HepG2 (cell line): ENCODE data around the gene ZNF155. TPM values are rescaled to one million over a fixed set of nuclear protein-coding genes. Genes with fewer than 3 reads are reported as not detected.
"Not testable (repeated sequence)": the region's sequence is repeated elsewhere in the genome, so short reads cannot be mapped to it uniquely, and the experiment has no call there.

Source experiments
- ATAC-seq: fragments of 200-7000 bp; cut with Tn5 transposase; 3 replicates; pipeline ENCODE4 v1.9.1; 2020; ENCODE audit warnings: mild to moderate bottlenecking, moderate library complexity
- BruUV-seq: library from RNA; stranded (reverse); fragments of 400-500 nt; replicated peaks from 2 replicates; lab custom pipeline; 2021; lab: Mats Ljungman, UMichigan
- CTCF ChIA-PET: fragments of 300-600 bp; formaldehyde crosslinking; extraction: SDS; loops from one replicate; lab custom pipeline; 2021; ENCODE audit warnings: low total read pairs, inconsistent platforms, low intra/inter-chr PET ratio; lab: Yijun Ruan, JAX
- POLR2A ChIA-PET: fragments of 350-600 bp; sonication (Branson Sonifier 250); formaldehyde crosslinking; loops from one replicate; lab custom pipeline; 2020; ENCODE audit warnings: antibody characterized with exemption, inconsistent platforms; lab: Yijun Ruan, JAX
- DNase-seq: peaks from one replicate; pipeline ENCODE4 v3.0.0-alpha.2; 2015; ENCODE audit warnings: low spot score
- FAIRE-seq: peaks from 3 replicates; lab custom pipeline; 2011; peaks lifted over from hg19 to GRCh38; lab: Jason Lieb, UNC
- H2AFZ ChIP-seq: one replicate; pipeline ENCODE4 v1.6.1; 2011; ENCODE audit warnings: low read length, inconsistent platforms
- H3K27ac ChIP-seq: fragments of 300-600 bp; 3 replicates; pipeline ENCODE4 v1.8.0; 2011; ENCODE audit warnings: mixed run types, mild to moderate bottlenecking, mixed read lengths, low read length, inconsistent platforms; ENCODE audit not compliant: insufficient read depth; ENCODE audit errors: extremely low read length
- H3K27me3 ChIP-seq, 2 experiments: fragments of 200-600 bp in 1 of 2; 2 replicates in 1 of 2; 3 replicates in 1 of 2; pipeline versions ENCODE4 v1.6.0 to v1.8.0; 2011; ENCODE audit warnings: low read length in 2 of 2, mild to moderate bottlenecking in 2 of 2, moderate library complexity in 2 of 2, inconsistent platforms in 1 of 2; ENCODE audit not compliant: insufficient read depth in 2 of 2, control insufficient read depth in 1 of 2
- H3K36me3 ChIP-seq, 2 experiments: fragments of 200-600 bp in 1 of 2; replicated peaks in 1 of 2; 2 replicates in 1 of 2; 3 replicates in 1 of 2; pipeline versions ENCODE4 v1.5.1 to v1.8.0; 2011; ENCODE audit warnings: low read length in 2 of 2, inconsistent platforms in 1 of 2; ENCODE audit not compliant: insufficient read depth in 2 of 2, control insufficient read depth in 1 of 2
- H3K4me1 ChIP-seq: 2 replicates; pipeline ENCODE4 v1.5.1; 2012; ENCODE audit warnings: low read length, inconsistent platforms; ENCODE audit not compliant: insufficient read depth
- H3K4me2 ChIP-seq: 2 replicates; pipeline ENCODE4 v1.6.0; 2011; ENCODE audit warnings: low read depth, low read length, inconsistent platforms
- H3K4me3 ChIP-seq, 3 experiments: fragments of 200-600 bp in 1 of 3; sonication (generic), shearing (Covaris generic) in 1 of 3; replicated peaks in 1 of 3; 2 replicates each; pipeline ENCODE4 v1.5.1; 2011 to 2016; ENCODE audit warnings: low read length in 3 of 3, inconsistent platforms in 2 of 3, low read depth in 2 of 3, mild to moderate bottlenecking in 2 of 3, control low read depth in 1 of 3, mixed read lengths in 1 of 3; ENCODE audit not compliant: insufficient read depth in 1 of 3
- H3K79me2 ChIP-seq: one replicate; pipeline ENCODE4 v1.6.1; 2011; ENCODE audit warnings: low read length, inconsistent platforms; ENCODE audit not compliant: insufficient read depth
- H3K9ac ChIP-seq: 2 replicates; pipeline ENCODE4 v1.6.0; 2011; ENCODE audit warnings: mild to moderate bottlenecking, low read depth, low read length, inconsistent platforms; ENCODE audit not compliant: insufficient read depth
- H3K9me3 ChIP-seq: 2 replicates; pipeline ENCODE4 v1.5.1; 2012; ENCODE audit warnings: mild to moderate bottlenecking, low read length
- H4K20me1 ChIP-seq: 2 replicates; pipeline ENCODE4 v1.6.0; 2011; ENCODE audit warnings: inconsistent platforms, mild to moderate bottlenecking, low read length, moderate library complexity; ENCODE audit not compliant: insufficient read depth
- KDM4B ChIP-seq: sonication (generic); formaldehyde crosslinking; IDR thresholded peaks from 2 replicates; pipeline ENCODE4 v1.4.0; 2020; ENCODE audit warnings: missing genetic modification reagents
- NAIF1 ChIP-seq: sonication (generic); formaldehyde crosslinking; IDR thresholded peaks from 2 replicates; pipeline ENCODE4 v1.5.0; 2020; ENCODE audit warnings: mild to moderate bottlenecking, missing genetic modification reagents, borderline replicate concordance
- NR2F2 ChIP-seq: IDR thresholded peaks from 2 replicates; pipeline ENCODE4 v1.6.1; 2012; ENCODE audit warnings: low read depth, inconsistent platforms, borderline replicate concordance
- ZKSCAN5 ChIP-seq: sonication (generic); formaldehyde crosslinking; IDR thresholded peaks from 2 replicates; pipeline ENCODE4 v1.5.1; 2020; ENCODE audit warnings: mild to moderate bottlenecking, missing genetic modification reagents
- ZNF720 ChIP-seq: sonication (generic); formaldehyde crosslinking; IDR thresholded peaks from 2 replicates; pipeline ENCODE4 v1.4.0; 2020; ENCODE audit warnings: missing genetic modification reagents
- WGBS: methylation state at CpG from one replicate; pipeline ENCODE4 v1.1.6; 2017; ENCODE audit warnings: low lambda C conversion rate; 5-methylcytosine and 5-hydroxymethylcytosine counted together
- in situ Hi-C: cut with HindIII; loops from 2 replicates; pipeline ENCODE4 v1.10.0; 2017; ENCODE audit warnings: low pct_unique_long_range_greater_than_20kb; ENCODE audit not compliant: extremely low pct_ligation_motif_present
- intact Hi-C: fragments of 100-400 bp; cut with micrococcal nuclease; formaldehyde crosslinking; loops from one replicate; pipeline ENCODE4 v1.10.0; 2022; ENCODE audit not compliant: unreplicated experiment
- polyA plus RNA-seq, 8 experiments: library from polyadenylated mRNA; depleted of rRNA in 3 of 8; stranded (reverse) in 7 of 8; unstranded in 1 of 8; fragments of >200 nt; fragmentation: Illumina TruSeq in 4 of 8; extraction: Trizol in 4 of 8; gene quantifications; 2 replicates each; pipeline versions ENCODE4 v1.2.1 to v1.2.3, GENCODE V29; 2011 to 2016; ENCODE audit warnings: low read depth in 4 of 8, missing spikeins in 1 of 8, mixed read lengths in 1 of 8; ENCODE audit not compliant: insufficient read depth in 1 of 8
- total RNA-seq, 5 experiments: library from RNA; depleted of rRNA; stranded (reverse); fragments of >200 nt; fragmentation: Illumina TruSeq; extraction: Trizol; gene quantifications; 2 replicates each; pipeline ENCODE4 v1.2.3, GENCODE V29; 2016; ENCODE audit warnings: low read depth in 1 of 5
- TF ChIP-seq, protein P1 (sequence below): sonication (generic); formaldehyde crosslinking; IDR thresholded peaks from 2 replicates; pipeline ENCODE4 v1.4.0; 2020; ENCODE audit warnings: missing genetic modification reagents
- TF ChIP-seq, protein P2 (sequence below): sonication (generic); formaldehyde crosslinking; IDR thresholded peaks from 2 replicates; pipeline ENCODE4 v1.5.0; 2020; ENCODE audit warnings: missing genetic modification reagents
- TF ChIP-seq, protein P3 (sequence below): sonication (generic); formaldehyde crosslinking; IDR thresholded peaks from 2 replicates; pipeline ENCODE4; 2020; ENCODE audit warnings: missing genetic modification reagents, mild to moderate bottlenecking, borderline replicate concordance
- TF ChIP-seq, protein P4 (sequence below): IDR thresholded peaks from 2 replicates; pipeline ENCODE4 v1.6.1; 2018; ENCODE audit warnings: missing genetic modification reagents, mild to moderate bottlenecking, missing compliant biosample characterization

The ZNF155 gene
- total and polyA plus RNA-seq, 2 of the 13 experiments (the other 11 are each of a cell fraction or from before 2014, with no cell fraction given) = 2.5 to 3.6 TPM

DNA sequence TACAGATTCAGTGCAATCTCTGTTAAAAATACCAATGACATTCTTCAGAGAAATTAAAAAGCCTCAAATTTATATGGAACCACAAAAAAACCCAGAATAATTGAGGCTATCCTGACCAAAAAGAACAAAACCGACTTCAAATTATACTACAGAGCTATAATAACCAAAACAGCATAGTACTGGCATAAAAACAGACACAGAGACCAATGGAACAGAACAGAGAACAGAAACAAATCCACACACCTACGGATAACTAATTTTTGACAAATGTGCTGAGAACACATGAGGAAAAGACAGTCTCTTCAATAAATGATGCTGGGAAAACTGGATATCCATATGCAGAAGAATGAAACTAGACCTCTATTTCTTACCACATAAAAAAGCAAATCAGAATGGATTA is 34.2 kb upstream of the ZNF155 start:
- FAIRE-seq, H3K79me2 ChIP-seq, H3K9ac ChIP-seq, H3K4me3 ChIP-seq, POLR2A ChIA-PET, BruUV-seq, H4K20me1 ChIP-seq, H3K27ac ChIP-seq, ATAC-seq, DNase-seq, H3K4me2 ChIP-seq, H2AFZ ChIP-seq, in situ Hi-C loops, H3K4me1 ChIP-seq, CTCF ChIA-PET, H3K36me3 ChIP-seq, H3K27me3 ChIP-seq: not testable (repeated sequence)
- 46% methylated on average over 2 of the region's 2 CpGs for WGBS
- peaks cover 37% of the 10 kb centered on the region for H3K9me3 ChIP-seq
- intact Hi-C loops = loop anchor here (2.0 to 10.0 kb wide), 3 partner anchors 15 to 125 kb away; partner anchors contain the start of genes ZNF222, ZNF284 and ZNF45

DNA sequence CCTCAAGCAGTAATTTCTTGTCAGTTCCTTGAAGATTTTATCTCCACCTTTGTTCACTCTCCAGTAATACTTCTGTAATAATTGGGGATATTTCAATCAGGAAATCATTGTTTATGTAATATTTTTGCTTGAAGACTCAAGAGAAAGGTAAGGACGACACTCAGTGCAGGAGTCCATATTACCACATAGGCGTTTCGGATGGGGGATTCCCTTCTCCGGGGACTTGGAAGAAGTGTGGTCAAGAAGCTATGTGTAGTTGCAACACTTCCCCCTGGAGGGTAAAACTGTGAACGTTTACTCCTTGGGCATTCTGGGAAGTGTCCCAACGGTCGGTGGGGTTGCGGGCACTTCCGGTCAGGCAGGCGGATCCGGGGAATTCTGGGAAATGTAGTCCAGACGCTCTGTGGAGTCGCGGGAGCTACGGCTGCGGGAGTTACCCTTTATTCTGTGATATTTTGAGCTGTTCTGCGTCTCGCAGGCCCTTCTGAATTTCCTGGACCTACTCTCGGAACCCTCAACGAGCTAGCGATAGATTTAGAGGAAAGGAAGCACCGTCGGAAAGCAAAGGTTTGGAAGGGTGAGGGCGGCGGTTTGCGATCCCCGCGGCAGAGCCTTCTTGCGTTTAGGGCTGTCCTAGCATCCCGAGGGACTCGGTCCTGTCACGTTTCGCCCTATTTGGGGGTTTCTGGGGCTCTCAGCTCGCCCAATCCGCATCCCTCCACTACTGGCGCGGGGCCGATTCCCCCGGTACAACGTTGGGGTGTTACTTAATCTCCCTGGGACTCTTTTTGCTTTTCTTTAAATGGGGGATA is 32.9 kb upstream of the ZNF155 start, which contains the start of gene ZNF221:
Gene ZNF221, plus strand, starts transcription at position 395 of the 812 bp plus-strand sequence. CDS start 11,499 bp downstream, outside the sequence.
- no peaks in the 10 kb centered on the region for H3K79me2 ChIP-seq
- DNase-seq (peak; percentile 91), FAIRE-seq (peak; percentile 91), ATAC-seq (peak; percentile 99)
- WGBS = 2% methylated on average over 25 of the region's 40 CpGs
- peaks cover 35% of the 10 kb centered on the region for H3K9me3 ChIP-seq
- H3K36me3 ChIP-seq = no peaks in the 10 kb centered on the region; a peak in 1 of 5 replicates
- intact Hi-C loops = loop anchor here (2.0 to 10.0 kb wide), 3 partner anchors 16 to 124 kb away; partner anchors contain the start of genes ZNF222, ZNF284 and ZNF45
- BruUV-seq = no TSS peak
- CTCF ChIA-PET = no interaction called here
- H4K20me1 ChIP-seq = no peaks in the 10 kb centered on the region
- H2AFZ ChIP-seq = peak within 1 kb of the TSS; percentile 96
- H3K4me1 ChIP-seq = no peaks in the 10 kb centered on the region
- H3K27ac ChIP-seq = peak within 1 kb of the TSS; percentile 25
- in situ Hi-C loops = no loop called here
- peak within 1 kb of the TSS; percentile 82 for H3K9ac ChIP-seq
- peak within 1 kb of the TSS; percentile 95 to 97 (median 96) for H3K4me3 ChIP-seq
- no peaks in the 10 kb centered on the region; a peak in 1 of 5 replicates for H3K27me3 ChIP-seq
- POLR2A ChIA-PET = interaction anchor here (0.6 to 3.2 kb wide), 7 partner anchors 16 to 283 kb away, joined by 3 to 36 read pairs (median 4); partner anchors contain the start of genes ZNF226 and ZNF45
- peak within 1 kb of the TSS; percentile 72 for H3K4me2 ChIP-seq
- TF ChIP-seq, protein P1, sequence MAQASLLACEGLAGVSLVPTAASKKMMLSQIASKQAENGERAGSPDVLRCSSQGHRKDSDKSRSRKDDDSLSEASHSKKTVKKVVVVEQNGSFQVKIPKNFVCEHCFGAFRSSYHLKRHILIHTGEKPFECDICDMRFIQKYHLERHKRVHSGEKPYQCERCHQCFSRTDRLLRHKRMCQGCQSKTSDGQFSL (CRISPR knock-in tag) = no peak
- TF ChIP-seq NR2F2 (no peak), NAIF1 (CRISPR knock-in tag) (0 out of 2 replicates have a peak, but pooled peaks have one; percentile 54), KDM4B (no peak), ZNF720 (CRISPR knock-in tag) (no peak), ZKSCAN5 (CRISPR knock-in tag) (no peak)
- TF ChIP-seq, protein P2, sequence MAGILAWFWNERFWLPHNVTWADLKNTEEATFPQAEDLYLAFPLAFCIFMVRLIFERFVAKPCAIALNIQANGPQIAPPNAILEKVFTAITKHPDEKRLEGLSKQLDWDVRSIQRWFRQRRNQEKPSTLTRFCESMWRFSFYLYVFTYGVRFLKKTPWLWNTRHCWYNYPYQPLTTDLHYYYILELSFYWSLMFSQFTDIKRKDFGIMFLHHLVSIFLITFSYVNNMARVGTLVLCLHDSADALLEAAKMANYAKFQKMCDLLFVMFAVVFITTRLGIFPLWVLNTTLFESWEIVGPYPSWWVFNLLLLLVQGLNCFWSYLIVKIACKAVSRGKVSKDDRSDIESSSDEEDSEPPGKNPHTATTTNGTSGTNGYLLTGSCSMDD (CRISPR knock-in tag) = no peak
- TF ChIP-seq, protein P3, sequence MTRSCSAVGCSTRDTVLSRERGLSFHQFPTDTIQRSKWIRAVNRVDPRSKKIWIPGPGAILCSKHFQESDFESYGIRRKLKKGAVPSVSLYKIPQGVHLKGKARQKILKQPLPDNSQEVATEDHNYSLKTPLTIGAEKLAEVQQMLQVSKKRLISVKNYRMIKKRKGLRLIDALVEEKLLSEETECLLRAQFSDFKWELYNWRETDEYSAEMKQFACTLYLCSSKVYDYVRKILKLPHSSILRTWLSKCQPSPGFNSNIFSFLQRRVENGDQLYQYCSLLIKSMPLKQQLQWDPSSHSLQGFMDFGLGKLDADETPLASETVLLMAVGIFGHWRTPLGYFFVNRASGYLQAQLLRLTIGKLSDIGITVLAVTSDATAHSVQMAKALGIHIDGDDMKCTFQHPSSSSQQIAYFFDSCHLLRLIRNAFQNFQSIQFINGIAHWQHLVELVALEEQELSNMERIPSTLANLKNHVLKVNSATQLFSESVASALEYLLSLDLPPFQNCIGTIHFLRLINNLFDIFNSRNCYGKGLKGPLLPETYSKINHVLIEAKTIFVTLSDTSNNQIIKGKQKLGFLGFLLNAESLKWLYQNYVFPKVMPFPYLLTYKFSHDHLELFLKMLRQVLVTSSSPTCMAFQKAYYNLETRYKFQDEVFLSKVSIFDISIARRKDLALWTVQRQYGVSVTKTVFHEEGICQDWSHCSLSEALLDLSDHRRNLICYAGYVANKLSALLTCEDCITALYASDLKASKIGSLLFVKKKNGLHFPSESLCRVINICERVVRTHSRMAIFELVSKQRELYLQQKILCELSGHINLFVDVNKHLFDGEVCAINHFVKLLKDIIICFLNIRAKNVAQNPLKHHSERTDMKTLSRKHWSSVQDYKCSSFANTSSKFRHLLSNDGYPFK (CRISPR knock-in tag) = peak; percentile 77; the same call in 1 of the 2 replicates
- TF ChIP-seq, protein P4, sequence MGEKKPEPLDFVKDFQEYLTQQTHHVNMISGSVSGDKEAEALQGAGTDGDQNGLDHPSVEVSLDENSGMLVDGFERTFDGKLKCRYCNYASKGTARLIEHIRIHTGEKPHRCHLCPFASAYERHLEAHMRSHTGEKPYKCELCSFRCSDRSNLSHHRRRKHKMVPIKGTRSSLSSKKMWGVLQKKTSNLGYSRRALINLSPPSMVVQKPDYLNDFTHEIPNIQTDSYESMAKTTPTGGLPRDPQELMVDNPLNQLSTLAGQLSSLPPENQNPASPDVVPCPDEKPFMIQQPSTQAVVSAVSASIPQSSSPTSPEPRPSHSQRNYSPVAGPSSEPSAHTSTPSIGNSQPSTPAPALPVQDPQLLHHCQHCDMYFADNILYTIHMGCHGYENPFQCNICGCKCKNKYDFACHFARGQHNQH = peak; percentile 53; the same call in 1 of the 2 replicates
